ENCODE measurements around the gene PDXP. TPM values are rescaled to one million over a fixed set of nuclear protein-coding genes. Genes with fewer than 3 reads are reported as not detected.

PDXP gene
- total and polyA plus RNA-seq, 9 of the 15 experiments (the other 6 are each of a cell fraction or from before 2014, with no cell fraction given): 7.9 to 54.2 (median 38.8) TPM

- TF ChIP-seq, protein P1, sequence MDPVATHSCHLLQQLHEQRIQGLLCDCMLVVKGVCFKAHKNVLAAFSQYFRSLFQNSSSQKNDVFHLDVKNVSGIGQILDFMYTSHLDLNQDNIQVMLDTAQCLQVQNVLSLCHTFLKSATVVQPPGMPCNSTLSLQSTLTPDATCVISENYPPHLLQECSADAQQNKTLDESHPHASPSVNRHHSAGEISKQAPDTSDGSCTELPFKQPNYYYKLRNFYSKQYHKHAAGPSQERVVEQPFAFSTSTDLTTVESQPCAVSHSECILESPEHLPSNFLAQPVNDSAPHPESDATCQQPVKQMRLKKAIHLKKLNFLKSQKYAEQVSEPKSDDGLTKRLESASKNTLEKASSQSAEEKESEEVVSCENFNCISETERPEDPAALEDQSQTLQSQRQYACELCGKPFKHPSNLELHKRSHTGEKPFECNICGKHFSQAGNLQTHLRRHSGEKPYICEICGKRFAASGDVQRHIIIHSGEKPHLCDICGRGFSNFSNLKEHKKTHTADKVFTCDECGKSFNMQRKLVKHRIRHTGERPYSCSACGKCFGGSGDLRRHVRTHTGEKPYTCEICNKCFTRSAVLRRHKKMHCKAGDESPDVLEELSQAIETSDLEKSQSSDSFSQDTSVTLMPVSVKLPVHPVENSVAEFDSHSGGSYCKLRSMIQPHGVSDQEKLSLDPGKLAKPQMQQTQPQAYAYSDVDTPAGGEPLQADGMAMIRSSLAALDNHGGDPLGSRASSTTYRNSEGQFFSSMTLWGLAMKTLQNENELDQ (CRISPR knock-in tag; IDR thresholded peaks at IDR 0.05; ENCODE audit: borderline replicate concordance): no peak
- TF ChIP-seq ZBTB2 (IDR thresholded peaks at IDR 0.05) (no peak), ID3 (CRISPR knock-in tag; IDR thresholded peaks at IDR 0.05) (no peak), ID3 (tag; IDR thresholded peaks at IDR 0.05) (no peak), MYC (IDR thresholded peaks at IDR 0.05; ENCODE audit: low read depth, low read length) (0 out of 2 replicates have a peak, but pooled peaks have one; percentile 15), MYC (CRISPR knock-in tag; IDR thresholded peaks at IDR 0.05; ENCODE audit: borderline replicate concordance, low read depth) (no peak), XRCC4 (IDR thresholded peaks at IDR 0.05; ENCODE audit: extremely low read depth, insufficient read depth, insufficient read length) (no peak), SMARCE1 (IDR thresholded peaks at IDR 0.05) (peak; percentile 51; the same call in 1 of the 2 replicates)
- TF ChIP-seq, protein P2, sequence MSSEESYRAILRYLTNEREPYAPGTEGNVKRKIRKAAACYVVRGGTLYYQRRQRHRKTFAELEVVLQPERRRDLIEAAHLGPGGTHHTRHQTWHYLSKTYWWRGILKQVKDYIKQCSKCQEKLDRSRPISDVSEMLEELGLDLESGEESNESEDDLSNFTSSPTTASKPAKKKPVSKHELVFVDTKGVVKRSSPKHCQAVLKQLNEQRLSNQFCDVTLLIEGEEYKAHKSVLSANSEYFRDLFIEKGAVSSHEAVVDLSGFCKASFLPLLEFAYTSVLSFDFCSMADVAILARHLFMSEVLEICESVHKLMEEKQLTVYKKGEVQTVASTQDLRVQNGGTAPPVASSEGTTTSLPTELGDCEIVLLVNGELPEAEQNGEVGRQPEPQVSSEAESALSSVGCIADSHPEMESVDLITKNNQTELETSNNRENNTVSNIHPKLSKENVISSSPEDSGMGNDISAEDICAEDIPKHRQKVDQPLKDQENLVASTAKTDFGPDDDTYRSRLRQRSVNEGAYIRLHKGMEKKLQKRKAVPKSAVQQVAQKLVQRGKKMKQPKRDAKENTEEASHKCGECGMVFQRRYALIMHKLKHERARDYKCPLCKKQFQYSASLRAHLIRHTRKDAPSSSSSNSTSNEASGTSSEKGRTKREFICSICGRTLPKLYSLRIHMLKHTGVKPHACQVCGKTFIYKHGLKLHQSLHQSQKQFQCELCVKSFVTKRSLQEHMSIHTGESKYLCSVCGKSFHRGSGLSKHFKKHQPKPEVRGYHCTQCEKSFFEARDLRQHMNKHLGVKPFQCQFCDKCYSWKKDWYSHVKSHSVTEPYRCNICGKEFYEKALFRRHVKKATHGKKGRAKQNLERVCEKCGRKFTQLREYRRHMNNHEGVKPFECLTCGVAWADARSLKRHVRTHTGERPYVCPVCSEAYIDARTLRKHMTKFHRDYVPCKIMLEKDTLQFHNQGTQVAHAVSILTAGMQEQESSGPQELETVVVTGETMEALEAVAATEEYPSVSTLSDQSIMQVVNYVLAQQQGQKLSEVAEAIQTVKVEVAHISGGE (CRISPR knock-in tag; IDR thresholded peaks at IDR 0.05): peak in 1 of 3 experiments; percentile 63; a peak in 1 of 6 replicates
- TF ChIP-seq, protein P3, sequence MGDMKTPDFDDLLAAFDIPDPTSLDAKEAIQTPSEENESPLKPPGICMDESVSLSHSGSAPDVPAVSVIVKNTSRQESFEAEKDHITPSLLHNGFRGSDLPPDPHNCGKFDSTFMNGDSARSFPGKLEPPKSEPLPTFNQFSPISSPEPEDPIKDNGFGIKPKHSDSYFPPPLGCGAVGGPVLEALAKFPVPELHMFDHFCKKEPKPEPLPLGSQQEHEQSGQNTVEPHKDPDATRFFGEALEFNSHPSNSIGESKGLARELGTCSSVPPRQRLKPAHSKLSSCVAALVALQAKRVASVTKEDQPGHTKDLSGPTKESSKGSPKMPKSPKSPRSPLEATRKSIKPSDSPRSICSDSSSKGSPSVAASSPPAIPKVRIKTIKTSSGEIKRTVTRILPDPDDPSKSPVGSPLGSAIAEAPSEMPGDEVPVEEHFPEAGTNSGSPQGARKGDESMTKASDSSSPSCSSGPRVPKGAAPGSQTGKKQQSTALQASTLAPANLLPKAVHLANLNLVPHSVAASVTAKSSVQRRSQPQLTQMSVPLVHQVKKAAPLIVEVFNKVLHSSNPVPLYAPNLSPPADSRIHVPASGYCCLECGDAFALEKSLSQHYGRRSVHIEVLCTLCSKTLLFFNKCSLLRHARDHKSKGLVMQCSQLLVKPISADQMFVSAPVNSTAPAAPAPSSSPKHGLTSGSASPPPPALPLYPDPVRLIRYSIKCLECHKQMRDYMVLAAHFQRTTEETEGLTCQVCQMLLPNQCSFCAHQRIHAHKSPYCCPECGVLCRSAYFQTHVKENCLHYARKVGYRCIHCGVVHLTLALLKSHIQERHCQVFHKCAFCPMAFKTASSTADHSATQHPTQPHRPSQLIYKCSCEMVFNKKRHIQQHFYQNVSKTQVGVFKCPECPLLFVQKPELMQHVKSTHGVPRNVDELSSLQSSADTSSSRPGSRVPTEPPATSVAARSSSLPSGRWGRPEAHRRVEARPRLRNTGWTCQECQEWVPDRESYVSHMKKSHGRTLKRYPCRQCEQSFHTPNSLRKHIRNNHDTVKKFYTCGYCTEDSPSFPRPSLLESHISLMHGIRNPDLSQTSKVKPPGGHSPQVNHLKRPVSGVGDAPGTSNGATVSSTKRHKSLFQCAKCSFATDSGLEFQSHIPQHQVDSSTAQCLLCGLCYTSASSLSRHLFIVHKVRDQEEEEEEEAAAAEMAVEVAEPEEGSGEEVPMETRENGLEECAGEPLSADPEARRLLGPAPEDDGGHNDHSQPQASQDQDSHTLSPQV (IDR thresholded peaks at IDR 0.05): peak; percentile 4; the same call in 1 of the 2 replicates
Observed at GRCh38 chr22:37676736-37677492, 18.4 kb downstream of the PDXP start (continued).
